Tibial artery (tissue), 4 donors: ENCODE results near the gene MDC1.
"Not testable (repeated sequence)": the region's sequence is repeated elsewhere in the genome, so short reads cannot be mapped to it uniquely, and the experiment has no call there.

Experiments used
- DNase-seq, 2 donors: peaks; one replicate each; pipeline ENCODE4 v3.0.0-alpha.2; 2019
- H3K27ac ChIP-seq, 2 donors: fragments of 200-600 bp; sonication (generic) in 1 of 2; 1 replicate in 1 of 2; 2 replicates in 1 of 2; pipeline ENCODE4 v1.5.1; 2018 to 2019; ENCODE audit warnings: mild to moderate bottlenecking in 1 of 2
- H3K27me3 ChIP-seq, 2 donors: fragments of 200-600 bp; sonication (generic) in 1 of 2; one replicate each; pipeline versions ENCODE4 v1.5.1 to v1.6.0; 2016 to 2019
- H3K36me3 ChIP-seq, 3 donors: fragments of 200-600 bp; sonication (generic) in 2 of 3; one replicate each; pipeline ENCODE4 v1.5.1; 2016 to 2019; ENCODE audit warnings: mild to moderate bottlenecking in 2 of 3
- H3K4me1 ChIP-seq, 4 donors: fragments of 200-600 bp; sonication (generic) in 2 of 4; 1 replicate in 3 of 4; 2 replicates in 1 of 4; pipeline ENCODE4 v1.5.1; 2016 to 2019
- H3K4me3 ChIP-seq, 2 donors: fragments of 200-600 bp; sonication (generic) in 1 of 2; 1 replicate in 1 of 2; 2 replicates in 1 of 2; pipeline ENCODE4 v1.5.1; 2018 to 2019; ENCODE audit warnings: mild to moderate bottlenecking in 2 of 2
- H3K9me3 ChIP-seq, 3 donors: fragments of 200-600 bp; sonication (generic) in 1 of 3; one replicate each; pipeline ENCODE4 v1.5.1; 2016 to 2019
- CTCF ChIP-seq, 2 experiments: fragments of 200-600 bp in 1 of 2; fragments of 450-650 bp in 1 of 2; IDR thresholded peaks; one replicate each; pipeline ENCODE4 v1.5.1; 2017 to 2019; ENCODE audit warnings: antibody characterized with exemption in 2 of 2, mild to moderate bottlenecking in 1 of 2, moderate library complexity in 1 of 2
- intact Hi-C: fragments of 100-400 bp; cut with DNase I; formaldehyde crosslinking; loops from one replicate; pipeline ENCODE4 v1.15.0; 2023; ENCODE audit warnings: low total_unique reads

MDC1 gene

DNA sequence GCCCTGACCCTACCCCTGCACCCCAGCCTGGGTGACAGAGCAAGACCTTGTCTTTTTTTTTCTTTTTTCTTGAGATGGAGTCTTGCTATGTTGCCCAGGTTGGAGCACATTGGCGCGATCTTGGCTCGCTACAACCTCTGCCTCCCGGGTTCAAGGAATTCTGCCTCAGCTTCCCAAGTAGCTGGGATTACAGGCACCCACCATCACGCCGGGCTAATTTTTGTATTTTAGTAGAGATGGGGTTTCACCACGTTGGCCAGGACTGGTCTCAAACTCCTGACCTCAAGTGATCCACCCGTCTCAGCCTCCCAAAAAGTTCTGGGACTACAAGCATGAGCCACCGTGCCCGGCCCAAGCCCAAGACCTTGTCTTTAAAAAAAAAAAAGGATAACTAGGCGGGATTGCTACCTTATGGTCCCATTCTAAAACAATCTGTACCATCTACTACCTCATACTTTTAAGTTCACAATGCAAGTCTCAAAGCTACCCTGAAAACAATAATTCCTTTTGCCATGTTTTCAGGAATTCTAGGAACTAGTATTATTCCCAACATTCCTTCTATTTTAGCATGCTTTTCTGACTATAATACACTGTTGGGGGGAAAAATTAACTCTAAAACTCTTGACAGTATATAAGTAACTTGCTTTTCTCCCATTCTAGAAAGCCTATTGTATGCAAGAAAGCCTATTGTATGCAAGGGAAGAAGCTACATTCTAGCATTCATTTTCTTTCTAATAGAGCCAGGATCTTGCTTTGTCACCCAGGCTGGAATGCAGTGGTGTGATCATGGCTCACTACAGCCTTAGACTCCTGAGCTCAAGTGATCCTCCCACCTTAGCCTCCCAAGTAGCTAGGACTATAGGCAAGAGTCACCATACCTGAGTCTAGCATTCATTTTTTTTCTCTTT, 9.7 kb upstream of the MDC1 start:
- no peak for DNase-seq
- Histone ChIP-seq H3K4me3 (no peak overlapping the region), H3K4me1 (peaks cover 0 to 63% (median 27%) of the 10 kb centered on the region in 4 donors), H3K27me3 (no peaks in the 10 kb centered on the region), H3K36me3 (peaks cover 54 to 88% (median 69%) of the 10 kb centered on the region in 3 donors), H3K9me3 (no peaks in the 10 kb centered on the region), H3K27ac (peak overlapping the region; percentile 23 to 48)
- no peak for TF ChIP-seq CTCF (IDR thresholded peaks at IDR 0.05)
- intact Hi-C loops, result no loop called here

GRCh38 chr6:30725713-30726505, 8.8 kb upstream of the MDC1 start:
- H3K36me3 ChIP-seq, result peaks cover 54 to 80% (median 66%) of the 10 kb centered on the region in 3 donors
- intact Hi-C loops, result no loop called here
- H3K27ac ChIP-seq, result peak overlapping the region; percentile 23 to 35

DNA sequence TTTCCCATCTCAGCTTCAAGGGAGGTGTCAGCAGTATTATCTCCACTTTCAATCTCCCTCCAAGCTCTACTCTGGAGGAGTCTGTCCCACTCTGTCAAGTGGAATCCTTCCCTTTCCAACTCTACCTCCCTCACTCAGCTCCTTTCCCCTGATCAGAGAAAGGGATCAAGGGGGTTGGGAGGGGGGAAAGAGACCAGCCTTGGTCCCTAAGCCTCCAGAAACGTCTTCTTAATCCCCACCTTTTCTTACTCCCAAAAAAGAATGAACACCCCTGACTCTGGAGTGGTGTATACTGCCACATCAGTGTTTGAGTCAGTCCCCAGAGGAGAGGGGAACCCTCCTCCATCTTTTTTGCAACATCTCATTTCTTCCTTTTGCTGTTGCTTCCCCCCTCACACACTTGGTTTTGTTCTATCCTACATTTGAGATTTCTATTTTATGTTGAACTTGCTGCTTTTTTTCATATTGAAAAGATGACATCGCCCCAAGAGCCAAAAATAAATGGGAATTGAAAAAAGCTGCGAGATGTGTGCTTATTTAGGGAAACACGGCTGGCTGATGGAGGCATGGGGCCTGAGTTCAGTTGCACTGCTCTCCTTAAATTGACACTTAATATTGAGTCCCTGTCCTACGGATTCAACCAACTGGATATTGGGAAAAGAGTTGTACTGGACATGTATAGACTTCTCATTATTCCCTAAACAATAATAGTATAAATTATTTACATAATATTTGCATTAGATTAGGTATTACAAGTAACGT, 8.0 kb upstream of the MDC1 start:
- Histone ChIP-seq H3K4me1 (peaks cover 0 to 55% (median 21%) of the 10 kb centered on the region in 4 donors), H3K9me3 (no peaks in the 10 kb centered on the region), H3K36me3 (peaks cover 49 to 72% (median 58%) of the 10 kb centered on the region in 3 donors), H3K27ac (peak overlapping the region; percentile 8 to 23), H3K4me3 (no peak overlapping the region), H3K27me3 (no peaks in the 10 kb centered on the region)
- TF ChIP-seq CTCF (IDR thresholded peaks at IDR 0.05), result no peak
- intact Hi-C loops, result loop anchor here (5.0 kb wide), 1 partner anchor 108 kb away; the partner anchor contains the start of genes MRPS18B and PPP1R10
- no peak for DNase-seq

More at GRCh38 chr6:30725713-30726505, 8.8 kb upstream of the MDC1 start:
- TF ChIP-seq CTCF (IDR thresholded peaks at IDR 0.05), result no peak
- no peak for DNase-seq
- Histone ChIP-seq H3K9me3 (no peaks in the 10 kb centered on the region), H3K4me1 (peaks cover 0 to 62% (median 25%) of the 10 kb centered on the region in 4 donors), H3K4me3 (no peak overlapping the region), H3K27me3 (no peaks in the 10 kb centered on the region)

DNA sequence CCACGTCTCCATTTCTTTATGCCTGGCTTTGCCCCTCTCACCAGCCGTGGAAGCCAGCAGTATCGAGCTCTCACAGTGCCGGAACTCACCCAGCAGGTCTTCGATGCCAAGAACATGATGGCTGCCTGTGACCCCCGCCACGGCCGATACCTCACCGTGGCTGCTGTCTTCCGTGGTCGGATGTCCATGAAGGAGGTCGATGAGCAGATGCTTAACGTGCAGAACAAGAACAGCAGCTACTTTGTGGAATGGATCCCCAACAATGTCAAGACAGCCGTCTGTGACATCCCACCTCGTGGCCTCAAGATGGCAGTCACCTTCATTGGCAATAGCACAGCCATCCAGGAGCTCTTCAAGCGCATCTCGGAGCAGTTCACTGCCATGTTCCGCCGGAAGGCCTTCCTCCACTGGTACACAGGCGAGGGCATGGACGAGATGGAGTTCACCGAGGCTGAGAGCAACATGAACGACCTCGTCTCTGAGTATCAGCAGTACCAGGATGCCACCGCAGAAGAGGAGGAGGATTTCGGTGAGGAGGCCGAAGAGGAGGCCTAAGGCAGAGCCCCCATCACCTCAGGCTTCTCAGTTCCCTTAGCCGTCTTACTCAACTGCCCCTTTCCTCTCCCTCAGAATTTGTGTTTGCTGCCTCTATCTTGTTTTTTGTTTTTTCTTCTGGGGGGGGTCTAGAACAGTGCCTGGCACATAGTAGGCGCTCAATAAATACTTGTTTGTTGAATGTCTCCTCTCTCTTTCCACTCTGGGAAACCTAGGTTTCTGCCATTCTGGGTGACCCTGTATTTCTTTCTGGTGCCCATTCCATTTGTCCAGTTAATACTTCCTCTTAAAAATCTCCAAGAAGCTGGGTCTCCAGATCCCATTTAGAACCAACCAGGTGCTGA, 7.0 kb upstream of the MDC1 start:
- Histone ChIP-seq H3K27ac (peak overlapping the region; percentile 8 to 23), H3K36me3 (peaks cover 39 to 62% (median 48%) of the 10 kb centered on the region in 3 donors), H3K4me1 (peaks cover 0 to 63% (median 25%) of the 10 kb centered on the region in 4 donors)
- H3K9me3 ChIP-seq, DNase-seq, H3K4me3 ChIP-seq, H3K27me3 ChIP-seq: not testable (repeated sequence)
- intact Hi-C loops, result loop anchor here (5.0 kb wide), 1 partner anchor 107 kb away; the partner anchor contains the start of genes MRPS18B and PPP1R10

GRCh38 chr6:30723159-30723842, 6.2 kb upstream of the MDC1 start:
- Histone ChIP-seq H3K36me3 (peaks cover 35 to 55% (median 40%) of the 10 kb centered on the region in 3 donors), H3K27ac (peak overlapping the region in 1 of 2 donors; percentile 4), H3K4me1 (peaks cover 0 to 64% (median 26%) of the 10 kb centered on the region in 4 donors)
- H3K9me3 ChIP-seq, DNase-seq, H3K4me3 ChIP-seq, H3K27me3 ChIP-seq: not testable (repeated sequence)
- intact Hi-C loops, result loop anchor here (5.0 kb wide), 1 partner anchor 106 kb away; the partner anchor contains the start of genes MRPS18B and PPP1R10
